ENCODE data around the gene ALOX5AP.

Gene ALOX5AP

DNA sequence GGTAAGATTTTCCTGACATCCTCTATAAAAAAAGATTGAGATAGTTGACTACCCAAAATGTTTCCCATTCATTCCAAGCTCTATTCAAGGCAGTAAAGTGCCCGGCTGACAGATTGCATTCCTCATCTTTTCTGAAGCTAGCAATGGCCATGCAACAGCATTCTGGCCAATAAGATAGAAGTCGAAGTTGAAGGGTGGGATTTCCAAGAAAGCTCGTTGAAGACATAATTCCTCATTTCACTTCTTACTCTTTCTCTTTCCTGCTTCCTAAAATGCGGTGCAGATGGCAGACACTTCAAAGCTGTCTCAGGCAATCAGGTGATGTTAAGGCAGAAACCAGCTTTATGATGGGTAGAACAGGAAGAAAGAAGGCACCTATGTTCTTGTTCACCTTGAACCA is 13.4 kb upstream of the ALOX5AP start (continued):
- TF ChIP-seq TSHZ2 (CRISPR knock-in tag; IDR thresholded peaks at IDR 0.05) (no peak), PATZ1 (CRISPR knock-in tag; IDR thresholded peaks at IDR 0.05; ENCODE audit: borderline replicate concordance) (no peak), ZFP30 (CRISPR knock-in tag; IDR thresholded peaks at IDR 0.05) (no peak), ARNTL (CRISPR knock-in tag; IDR thresholded peaks at IDR 0.05; ENCODE audit: borderline replicate concordance, low read depth) (no peak), ZFP3 (CRISPR knock-in tag; IDR thresholded peaks at IDR 0.05) (no peak), CSDC2 (CRISPR knock-in tag; IDR thresholded peaks at IDR 0.05) (no peak), OSR1 (CRISPR knock-in tag; IDR thresholded peaks at IDR 0.05) (no peak), ZC3H10 (CRISPR knock-in tag; IDR thresholded peaks at IDR 0.05) (no peak), RARB (CRISPR knock-in tag; IDR thresholded peaks at IDR 0.05) (no peak), TCF4 (CRISPR knock-in tag; IDR thresholded peaks at IDR 0.05; ENCODE audit: borderline replicate concordance) (no peak)

DNA sequence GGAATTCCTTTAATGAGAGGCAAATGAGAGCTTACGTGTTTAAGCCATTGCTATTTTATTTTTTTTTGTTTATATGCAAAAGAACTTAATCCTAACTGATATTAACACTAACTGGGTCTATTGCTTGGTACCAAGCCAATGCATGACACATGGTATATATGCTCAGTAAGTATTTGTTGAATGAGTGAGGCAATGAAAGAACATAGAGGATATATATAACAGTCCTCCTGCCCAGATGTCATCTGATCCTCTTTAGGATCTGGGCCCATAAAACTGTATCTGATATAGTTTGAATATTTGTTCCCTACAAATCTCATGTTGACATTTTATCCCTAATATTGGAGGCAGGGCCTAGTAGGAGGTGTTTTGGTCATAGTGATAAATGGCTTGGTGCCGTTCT is 13.0 kb upstream of the ALOX5AP start:
- no peak for TF ChIP-seq CSDC2 (CRISPR knock-in tag; IDR thresholded peaks at IDR 0.05)
- TF ChIP-seq ZNF70 (CRISPR knock-in tag; IDR thresholded peaks at IDR 0.05) = no peak
- TF ChIP-seq ZFP30 (CRISPR knock-in tag; IDR thresholded peaks at IDR 0.05) = no peak
- TF ChIP-seq ARNTL (CRISPR knock-in tag; IDR thresholded peaks at IDR 0.05; ENCODE audit: borderline replicate concordance, low read depth) = no peak
- TF ChIP-seq, protein P1, sequence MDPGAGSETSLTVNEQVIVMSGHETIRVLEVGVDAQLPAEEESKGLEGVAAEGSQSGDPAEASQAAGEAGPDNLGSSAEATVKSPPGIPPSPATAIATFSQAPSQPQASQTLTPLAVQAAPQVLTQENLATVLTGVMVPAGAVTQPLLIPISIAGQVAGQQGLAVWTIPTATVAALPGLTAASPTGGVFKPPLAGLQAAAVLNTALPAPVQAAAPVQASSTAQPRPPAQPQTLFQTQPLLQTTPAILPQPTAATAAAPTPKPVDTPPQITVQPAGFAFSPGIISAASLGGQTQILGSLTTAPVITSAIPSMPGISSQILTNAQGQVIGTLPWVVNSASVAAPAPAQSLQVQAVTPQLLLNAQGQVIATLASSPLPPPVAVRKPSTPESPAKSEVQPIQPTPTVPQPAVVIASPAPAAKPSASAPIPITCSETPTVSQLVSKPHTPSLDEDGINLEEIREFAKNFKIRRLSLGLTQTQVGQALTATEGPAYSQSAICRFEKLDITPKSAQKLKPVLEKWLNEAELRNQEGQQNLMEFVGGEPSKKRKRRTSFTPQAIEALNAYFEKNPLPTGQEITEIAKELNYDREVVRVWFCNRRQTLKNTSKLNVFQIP (CRISPR knock-in tag; IDR thresholded peaks at IDR 0.05; ENCODE audit: borderline replicate concordance, low read depth) = no peak
- TF ChIP-seq, protein P2, sequence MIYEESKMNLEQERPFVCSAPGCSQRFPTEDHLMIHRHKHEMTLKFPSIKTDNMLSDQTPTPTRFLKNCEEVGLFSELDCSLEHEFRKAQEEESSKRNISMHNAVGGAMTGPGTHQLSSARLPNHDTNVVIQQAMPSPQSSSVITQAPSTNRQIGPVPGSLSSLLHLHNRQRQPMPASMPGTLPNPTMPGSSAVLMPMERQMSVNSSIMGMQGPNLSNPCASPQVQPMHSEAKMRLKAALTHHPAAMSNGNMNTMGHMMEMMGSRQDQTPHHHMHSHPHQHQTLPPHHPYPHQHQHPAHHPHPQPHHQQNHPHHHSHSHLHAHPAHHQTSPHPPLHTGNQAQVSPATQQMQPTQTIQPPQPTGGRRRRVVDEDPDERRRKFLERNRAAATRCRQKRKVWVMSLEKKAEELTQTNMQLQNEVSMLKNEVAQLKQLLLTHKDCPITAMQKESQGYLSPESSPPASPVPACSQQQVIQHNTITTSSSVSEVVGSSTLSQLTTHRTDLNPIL (CRISPR knock-in tag; IDR thresholded peaks at IDR 0.05; ENCODE audit: low read depth) = no peak
- no peak for TF ChIP-seq TSHZ2 (CRISPR knock-in tag; IDR thresholded peaks at IDR 0.05)
- TF ChIP-seq OSR1 (CRISPR knock-in tag; IDR thresholded peaks at IDR 0.05) = no peak
- ATAC-seq = no peak

- no peak for ATAC-seq
- TF ChIP-seq, protein P1 (CRISPR knock-in tag; IDR thresholded peaks at IDR 0.05; ENCODE audit: borderline replicate concordance, low read depth) = no peak
- TF ChIP-seq CSDC2 (CRISPR knock-in tag; IDR thresholded peaks at IDR 0.05) (no peak), TSHZ2 (CRISPR knock-in tag; IDR thresholded peaks at IDR 0.05) (no peak), PATZ1 (CRISPR knock-in tag; IDR thresholded peaks at IDR 0.05; ENCODE audit: borderline replicate concordance) (no peak), ZFP30 (CRISPR knock-in tag; IDR thresholded peaks at IDR 0.05) (no peak), BACH2 (CRISPR knock-in tag; IDR thresholded peaks at IDR 0.05; ENCODE audit: borderline replicate concordance) (no peak), GLIS3 (CRISPR knock-in tag; IDR thresholded peaks at IDR 0.05) (no peak), OSR1 (CRISPR knock-in tag; IDR thresholded peaks at IDR 0.05) (no peak), PPARA (CRISPR knock-in tag; IDR thresholded peaks at IDR 0.05; ENCODE audit: borderline replicate concordance) (no peak)
- TF ChIP-seq, protein P3, sequence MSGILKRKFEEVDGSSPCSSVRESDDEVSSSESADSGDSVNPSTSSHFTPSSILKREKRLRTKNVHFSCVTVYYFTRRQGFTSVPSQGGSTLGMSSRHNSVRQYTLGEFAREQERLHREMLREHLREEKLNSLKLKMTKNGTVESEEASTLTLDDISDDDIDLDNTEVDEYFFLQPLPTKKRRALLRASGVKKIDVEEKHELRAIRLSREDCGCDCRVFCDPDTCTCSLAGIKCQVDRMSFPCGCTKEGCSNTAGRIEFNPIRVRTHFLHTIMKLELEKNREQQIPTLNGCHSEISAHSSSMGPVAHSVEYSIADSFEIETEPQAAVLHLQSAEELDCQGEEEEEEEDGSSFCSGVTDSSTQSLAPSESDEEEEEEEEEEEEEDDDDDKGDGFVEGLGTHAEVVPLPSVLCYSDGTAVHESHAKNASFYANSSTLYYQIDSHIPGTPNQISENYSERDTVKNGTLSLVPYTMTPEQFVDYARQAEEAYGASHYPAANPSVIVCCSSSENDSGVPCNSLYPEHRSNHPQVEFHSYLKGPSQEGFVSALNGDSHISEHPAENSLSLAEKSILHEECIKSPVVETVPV (CRISPR knock-in tag; IDR thresholded peaks at IDR 0.05) = no peak
Measured at GRCh38 chr13:30724778-30725177, 10.6 kb upstream of the ALOX5AP start.

Data from SK-N-SH treated with all-trans-retinoic acid at 6 μM for 48 hours (cell line).